ENCODE data around the gene AXDND1. TPM values are rescaled to one million over a fixed set of nuclear protein-coding genes. Genes with fewer than 3 reads are reported as not detected.

Gene AXDND1
- total RNA-seq, 4 donors from 2014 or later, result 0.39 TPM; not detected in 3

- intact Hi-C loops (cut with DNase I; ENCODE audit: low total_unique reads), result no loop called here
- TF ChIP-seq POLR2A (IDR thresholded peaks at IDR 0.05), result no peak
- no peak for TF ChIP-seq CTCF (IDR thresholded peaks at IDR 0.05)
- no peak overlapping the region for H3K4me3 ChIP-seq (ENCODE audit: low read depth, poor library complexity, severe bottlenecking)
- no peak for DNase-seq (ENCODE audit: low spot score in 2 of 2)
- WGBS, 2 donors, result 38 to 41% methylated on average over 9 of the region's 9 CpGs
Measured at GRCh38 chr1:179550746-179551682, 185.2 kb downstream of the AXDND1 start.

- H3K4me3 ChIP-seq (ENCODE audit: low read depth, poor library complexity, severe bottlenecking), result no peak overlapping the region
- intact Hi-C loops (cut with DNase I; ENCODE audit: low total_unique reads), result no loop called here
- DNase-seq (ENCODE audit: low spot score in 2 of 2), result no peak
- TF ChIP-seq POLR2A (IDR thresholded peaks at IDR 0.05) (no peak), CTCF (IDR thresholded peaks at IDR 0.05) (no peak)
Measured at GRCh38 chr1:179554427-179554826, 188.7 kb downstream of the AXDND1 start.

- 97 to 100% methylated on average over 1 of the region's 1 CpG for WGBS, 2 donors
- intact Hi-C loops (cut with DNase I; ENCODE audit: low total_unique reads), result no loop called here
Measured at GRCh38 chr1:179558078-179558477, 192.3 kb downstream of the AXDND1 start.

GRCh38 chr1:179575497-179576314 lies 209.9 kb downstream of the AXDND1 start, which contains the start of gene NPHS2:
NPHS2 (minus strand) TSS chr1:179575948; CDS start chr1:179575864, 84 bp downstream.
- 7 to 8% methylated on average over 43 to 45 of the region's 77 CpGs for WGBS, 2 donors
- TF ChIP-seq POLR2A (IDR thresholded peaks at IDR 0.05), result no peak
- no peak for TF ChIP-seq CTCF (IDR thresholded peaks at IDR 0.05)
- intact Hi-C loops (cut with DNase I; ENCODE audit: low total_unique reads), result no loop called here
- H3K4me3 ChIP-seq (ENCODE audit: low read depth, poor library complexity, severe bottlenecking), result no peak within 1 kb of the TSS
- no peak for DNase-seq (ENCODE audit: low spot score in 2 of 2)

More at GRCh38 chr1:179558078-179558477, 192.3 kb downstream of the AXDND1 start:
- no peak for TF ChIP-seq CTCF (IDR thresholded peaks at IDR 0.05)
- TF ChIP-seq POLR2A (IDR thresholded peaks at IDR 0.05), result no peak
- no peak for DNase-seq (ENCODE audit: low spot score in 2 of 2)
- H3K4me3 ChIP-seq (ENCODE audit: low read depth, poor library complexity, severe bottlenecking), result no peak overlapping the region

- no peak for DNase-seq (ENCODE audit: low spot score in 2 of 2)
- intact Hi-C loops (cut with DNase I; ENCODE audit: low total_unique reads), result no loop called here
- TF ChIP-seq CTCF (IDR thresholded peaks at IDR 0.05) (no peak), POLR2A (IDR thresholded peaks at IDR 0.05) (no peak)
- no peak overlapping the region for H3K4me3 ChIP-seq (ENCODE audit: low read depth, poor library complexity, severe bottlenecking)
- WGBS, 2 donors, result 31% methylated on average over 5 of the region's 5 CpGs
Measured at GRCh38 chr1:179576509-179576908, 210.7 kb downstream of the AXDND1 start.
